GM21390 (cell line): ENCODE data around the gene AADAT.
"Not testable (repeated sequence)": the region's sequence is repeated elsewhere in the genome, so short reads cannot be mapped to it uniquely, and the experiment has no call there.

Experiments
- ATAC-seq: cut with Tn5 transposase; IDR thresholded peaks from one replicate; pipeline ENCODE4 v1.9.1; 2021; ENCODE audit not compliant: unreplicated experiment

The AADAT gene

DNA sequence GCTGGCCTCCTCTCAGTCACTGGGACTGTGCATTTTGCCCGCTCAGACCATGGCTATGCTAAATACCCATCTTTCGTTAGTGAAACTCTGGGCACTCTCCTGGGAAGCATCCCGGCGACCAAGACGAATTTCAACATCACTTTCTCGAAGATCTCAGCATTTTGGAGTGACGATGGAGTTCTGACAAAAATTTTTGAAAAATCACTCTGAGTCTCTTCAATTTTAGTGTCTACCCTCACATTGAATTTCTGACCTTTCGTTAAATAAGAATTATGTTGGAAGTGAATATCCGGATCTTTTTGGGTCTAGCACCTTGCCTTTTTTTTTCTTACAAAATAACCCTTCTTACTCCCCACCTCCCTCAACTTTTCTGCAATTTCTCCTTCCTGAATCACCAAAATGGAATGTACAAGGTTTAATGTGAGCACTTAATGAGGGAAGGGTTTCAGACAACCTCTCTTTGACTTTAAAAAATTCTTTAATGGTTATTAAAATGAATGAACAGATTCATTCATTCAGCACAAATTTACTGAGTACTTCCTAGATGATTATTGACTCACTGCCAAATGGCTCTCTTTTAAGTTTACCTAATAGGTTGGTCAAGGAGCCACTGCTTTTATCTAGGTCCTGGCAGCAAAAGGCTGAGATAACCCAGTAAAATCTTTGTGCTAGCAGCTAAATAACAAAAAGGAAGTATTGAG is 746 bp upstream of the AADAT start:
- ATAC-seq = no peak

- ATAC-seq = no peak
Observed at GRCh38 chr4:170089274-170089667, 485 bp downstream of the AADAT start.

GRCh38 chr4:170088716-170089115 is 1.0 kb downstream of the AADAT start:
- no peak for ATAC-seq

DNA sequence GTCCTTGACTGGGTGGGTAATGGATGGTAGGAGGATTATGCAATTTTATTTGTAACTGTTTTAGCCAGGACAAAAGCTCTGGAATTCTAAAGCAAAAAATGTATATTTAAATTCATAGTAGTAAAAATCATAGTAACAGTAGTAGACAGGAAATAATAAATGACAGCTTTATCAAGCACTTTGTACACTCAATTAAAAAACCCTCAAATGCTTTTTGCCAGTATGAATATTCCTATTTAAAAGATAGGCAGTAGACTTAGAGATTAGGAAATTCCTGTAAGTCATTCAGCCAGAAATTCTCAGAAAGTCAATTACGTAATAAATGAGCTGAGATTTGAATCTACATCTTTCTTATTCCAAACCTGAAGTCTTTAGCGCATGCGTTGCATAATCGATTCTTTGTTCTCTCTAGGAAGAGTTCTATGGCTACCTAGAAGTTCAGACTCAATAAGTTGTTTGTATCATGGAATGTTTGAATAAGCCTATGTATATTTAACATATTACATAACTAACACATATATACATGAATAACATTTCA is 2.5 kb downstream of the AADAT start:
- ATAC-seq = no peak

GRCh38 chr4:170083541-170083940 is 6.2 kb downstream of the AADAT start:
- ATAC-seq = no peak

DNA sequence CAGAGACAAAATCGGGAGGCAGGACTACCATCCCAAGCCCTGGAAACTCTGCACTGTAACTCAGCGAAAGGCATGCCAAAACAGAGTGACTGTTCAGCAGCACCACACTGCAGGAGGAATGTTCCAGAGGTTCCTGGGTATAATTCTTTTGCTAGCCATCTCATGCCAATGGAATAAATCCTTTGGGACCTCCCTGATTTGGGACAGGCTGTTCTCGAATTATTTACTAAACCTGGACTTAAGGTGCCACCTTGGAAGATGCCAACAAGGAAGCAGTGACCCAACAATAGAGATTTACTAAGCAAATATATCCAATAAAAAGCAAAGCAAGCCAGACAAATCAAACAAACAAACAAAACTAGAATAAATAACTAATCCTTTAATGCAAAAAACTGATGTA is 9.3 kb downstream of the AADAT start:
- no peak for ATAC-seq

- ATAC-seq = no peak
Observed at GRCh38 chr4:170079981-170080380, 9.8 kb downstream of the AADAT start.

DNA sequence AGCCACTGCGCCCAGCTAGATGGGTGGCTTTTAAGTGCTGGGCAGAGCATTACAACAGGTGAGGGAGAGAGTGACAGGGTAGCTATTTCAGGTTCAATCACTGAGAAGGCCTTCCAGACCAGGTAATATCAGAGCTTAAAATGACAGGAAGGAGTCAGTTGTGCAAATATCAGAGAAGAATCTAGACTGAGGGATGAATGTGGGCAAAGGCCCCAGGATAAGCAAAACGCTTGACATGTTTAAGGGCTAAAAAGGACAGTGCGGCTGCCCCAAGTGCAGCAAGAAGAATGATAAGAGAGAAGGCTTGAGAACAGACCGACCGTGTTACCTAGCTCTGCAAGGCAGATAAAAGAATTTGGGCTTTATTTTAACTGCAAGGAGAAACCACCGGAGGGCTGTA is 18.6 kb downstream of the AADAT start:
- ATAC-seq = no peak

GRCh38 chr4:170068438-170069128 is 21.2 kb downstream of the AADAT start:
- no peak for ATAC-seq

DNA sequence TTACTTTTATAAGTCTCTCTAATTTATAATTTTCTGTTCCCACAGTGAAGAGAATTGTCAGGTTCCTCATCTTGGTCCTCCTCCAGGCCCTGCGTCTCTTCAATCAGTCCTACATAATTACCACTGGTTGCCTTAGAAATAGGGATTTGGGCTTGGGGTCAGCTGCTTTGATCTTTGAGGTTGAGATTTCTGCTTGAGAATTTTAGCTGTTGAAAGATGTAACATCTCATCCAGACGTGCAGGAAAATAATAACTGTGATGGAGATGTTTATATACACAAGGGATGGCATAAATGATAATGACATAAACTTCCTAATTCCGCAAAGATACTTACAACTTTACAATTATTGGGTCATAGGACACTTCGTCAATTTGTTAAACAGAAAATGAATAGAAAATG is 30.3 kb downstream of the AADAT start:
- ATAC-seq = no peak

DNA sequence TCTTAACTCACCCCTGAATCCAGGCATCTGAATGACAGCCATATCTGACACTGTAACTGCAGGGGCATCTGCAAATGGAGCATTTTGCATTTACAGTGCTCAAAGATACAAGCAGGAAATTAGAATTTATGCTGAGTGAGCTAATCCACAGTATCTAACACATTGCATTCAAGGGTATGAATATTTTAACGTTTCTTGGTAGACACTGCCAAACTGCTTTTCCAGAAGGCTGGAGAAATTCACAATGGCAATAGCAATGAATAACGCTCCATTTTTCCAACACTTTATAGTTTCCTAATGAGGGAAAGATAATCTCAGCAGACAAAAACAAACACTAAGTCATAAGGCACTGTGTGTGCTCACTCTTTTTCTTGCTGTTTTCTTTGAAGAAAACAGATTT is 30.9 kb downstream of the AADAT start:
- no peak for ATAC-seq

GRCh38 chr4:170057866-170058265 is 31.9 kb downstream of the AADAT start:
- ATAC-seq = no peak

- ATAC-seq = no peak
Observed at GRCh38 chr4:170052919-170053318, 36.8 kb downstream of the AADAT start.

- ATAC-seq = no peak
Observed at GRCh38 chr4:170051402-170051801, 38.4 kb downstream of the AADAT start.

GRCh38 chr4:170049766-170050165 is 40.0 kb downstream of the AADAT start:
- no peak for ATAC-seq

DNA sequence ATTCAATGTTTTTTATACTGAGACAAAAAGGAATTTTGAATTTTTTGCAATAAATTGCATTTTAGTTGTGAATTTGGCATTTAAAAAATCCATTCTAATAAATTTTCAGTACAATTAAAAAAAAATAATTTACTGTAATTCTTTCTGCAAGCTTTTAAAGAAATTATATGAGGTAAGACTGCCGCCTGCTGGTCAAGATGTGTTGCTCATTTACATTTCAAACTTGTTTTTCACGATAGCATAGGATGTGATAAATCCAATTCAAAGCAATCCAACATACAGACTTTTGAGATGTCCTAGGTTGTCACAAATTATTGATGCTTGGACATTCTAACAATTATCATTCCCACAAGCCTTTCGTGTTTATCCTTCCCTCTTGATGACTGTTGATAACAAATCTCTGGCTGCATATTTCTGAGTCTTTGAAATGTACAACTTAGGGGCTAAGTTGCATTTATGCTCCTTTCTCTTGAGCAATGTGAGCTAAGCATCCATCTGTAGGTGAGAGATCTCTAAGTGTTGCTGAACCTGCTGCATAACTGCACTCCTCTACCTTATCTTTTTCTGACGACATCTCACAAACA is 41.9 kb downstream of the AADAT start:
- peak; percentile 65 for ATAC-seq

DNA sequence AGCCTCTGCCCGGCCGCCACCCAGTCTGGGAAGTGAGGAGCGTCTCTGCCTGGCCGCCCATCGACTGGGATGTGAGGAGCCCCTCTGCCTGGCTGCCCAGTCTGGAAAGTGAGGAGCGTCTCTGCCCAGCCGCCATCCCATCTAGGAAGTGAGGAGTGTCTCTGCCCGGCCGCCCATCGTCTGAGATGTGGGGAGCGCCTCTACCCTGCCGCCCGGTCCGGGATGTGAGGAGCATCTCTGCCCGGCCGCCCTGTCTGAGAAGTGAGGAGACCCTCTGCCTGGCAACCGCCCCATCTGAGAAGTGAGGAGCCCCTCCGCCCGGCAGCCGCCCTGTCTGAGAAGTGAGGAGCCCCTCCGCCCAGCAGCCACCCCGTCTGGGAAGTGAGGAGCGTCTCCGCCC is 43.6 kb downstream of the AADAT start:
- not testable (repeated sequence) for ATAC-seq

DNA sequence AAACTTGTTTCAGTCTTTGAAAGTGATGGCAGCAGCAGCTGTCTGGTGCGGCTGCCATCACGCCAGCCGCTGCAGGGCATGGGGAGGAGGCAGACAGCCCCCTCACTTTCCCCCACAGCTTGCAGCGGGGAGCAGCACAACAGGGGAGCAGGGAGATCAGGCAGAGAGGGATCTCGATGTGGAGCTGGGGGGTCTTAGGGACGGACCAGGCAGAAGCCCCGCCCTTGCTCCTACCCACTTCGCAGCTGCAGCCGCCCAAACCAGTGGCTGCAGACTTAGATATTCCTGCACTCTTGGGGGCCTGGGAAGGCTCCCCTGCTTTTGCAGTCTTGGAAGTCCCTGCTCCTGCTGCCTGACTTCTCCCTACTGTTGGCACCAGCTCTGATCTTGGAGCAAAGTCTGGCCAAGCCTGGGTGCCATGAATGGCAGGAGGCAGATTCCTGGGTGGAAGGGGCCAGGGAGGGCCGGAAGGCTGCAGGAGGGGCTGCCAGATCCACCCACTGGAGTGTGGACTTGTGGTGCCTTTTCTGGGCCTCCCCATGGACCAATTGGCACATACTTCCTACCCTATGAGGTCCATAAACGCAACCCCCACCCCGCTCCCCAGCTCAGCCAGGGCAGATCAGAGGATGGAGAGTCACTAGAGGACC is 49.6 kb downstream of the AADAT start:
- no peak for ATAC-seq

- ATAC-seq = no peak
Observed at GRCh38 chr4:170038769-170039168, 51.0 kb downstream of the AADAT start.

DNA sequence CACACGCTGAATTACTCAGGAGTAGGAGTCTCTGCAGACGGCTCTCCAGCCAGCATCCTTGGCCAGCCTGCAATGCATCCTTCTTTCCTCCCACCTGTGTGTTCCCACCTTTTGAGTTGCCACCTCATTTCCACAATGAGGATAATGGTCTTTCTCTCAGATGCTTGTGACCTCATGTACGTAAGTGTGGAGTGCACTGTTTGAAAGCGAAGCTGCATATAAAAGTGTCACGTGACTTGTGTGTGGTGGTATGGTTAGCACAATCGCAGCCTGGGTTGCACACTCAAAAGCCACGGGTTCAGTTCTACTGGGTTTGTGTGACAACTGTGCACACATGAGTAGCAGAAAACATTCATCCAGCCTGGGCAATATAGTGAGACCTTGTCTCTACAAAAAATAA is 51.5 kb downstream of the AADAT start:
- no peak for ATAC-seq

- ATAC-seq = no peak
Observed at GRCh38 chr4:170037481-170037880, 52.3 kb downstream of the AADAT start.

DNA sequence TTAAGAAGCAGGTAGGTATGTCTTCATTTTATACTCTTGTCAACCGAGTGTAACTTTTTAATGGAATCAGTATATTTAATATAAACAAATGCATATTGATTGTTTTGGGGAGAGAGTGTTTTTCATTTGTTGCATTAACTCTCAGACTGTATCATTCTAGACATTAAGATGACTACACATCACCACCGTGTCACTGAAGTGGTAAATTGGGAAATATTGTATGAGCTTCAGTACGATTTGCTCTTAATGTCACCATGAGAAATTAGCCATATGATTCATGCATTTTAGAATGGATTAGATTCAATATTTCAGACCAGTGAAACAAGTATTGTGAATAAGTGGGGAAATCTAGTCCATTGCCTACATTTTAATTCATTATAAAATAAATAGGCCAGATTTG is 53.9 kb downstream of the AADAT start:
- ATAC-seq = no peak
